Measurements from ENCODE around the gene TSPAN10.
"Not testable (repeated sequence)": the region's sequence is repeated elsewhere in the genome, so short reads cannot be mapped to it uniquely, and the experiment has no call there.

The TSPAN10 gene

GRCh38 chr17:81672504-81672903 is 35.5 kb downstream of the TSPAN10 start:
- Histone ChIP-seq H3K27me3 (no peaks in the 10 kb centered on the region), H3K4me2 (no peak overlapping the region), H4K20me1 (peaks cover 33% of the 10 kb centered on the region), H3K4me1 (peaks cover 85% of the 10 kb centered on the region), H3K27ac (peak overlapping the region; percentile 90; the same call in 1 of the 2 replicates), H3K36me3 (peaks cover 75% of the 10 kb centered on the region), H3K9me3 (no peaks in the 10 kb centered on the region), H3K4me3 (no peak overlapping the region), H3K9ac (peak overlapping the region; percentile 29; the same call in 1 of the 2 replicates)
- TF ChIP-seq Cebpa-rat (IDR thresholded peaks at IDR 0.05): no peak

GRCh38 chr17:81672954-81673353 is 36.0 kb downstream of the TSPAN10 start:
- Histone ChIP-seq H4K20me1 (peaks cover 33% of the 10 kb centered on the region), H3K36me3 (peaks cover 71% of the 10 kb centered on the region)

GRCh38 chr17:81673561-81674258 is 36.7 kb downstream of the TSPAN10 start:
- Histone ChIP-seq H4K20me1 (peaks cover 33% of the 10 kb centered on the region), H3K9ac (peak overlapping the region; percentile 81), H3K9me3 (no peaks in the 10 kb centered on the region), H3K36me3 (peaks cover 67% of the 10 kb centered on the region), H3K4me1 (peaks cover 83% of the 10 kb centered on the region), H3K27ac (peak overlapping the region; percentile 90), H3K4me3 (no peak overlapping the region), H3K4me2 (peak overlapping the region; percentile 98), H3K27me3 (no peaks in the 10 kb centered on the region)
- TF ChIP-seq Cebpa-rat (IDR thresholded peaks at IDR 0.05): no peak

More at GRCh38 chr17:81672954-81673353, 36.0 kb downstream of the TSPAN10 start:
- H3K4me3 ChIP-seq: no peak overlapping the region
- H3K27ac ChIP-seq: peak overlapping the region; percentile 90; the same call in 1 of the 2 replicates
- TF ChIP-seq Cebpa-rat (IDR thresholded peaks at IDR 0.05): no peak
- no peaks in the 10 kb centered on the region for H3K27me3 ChIP-seq
- no peaks in the 10 kb centered on the region for H3K9me3 ChIP-seq
- H3K4me1 ChIP-seq: peaks cover 85% of the 10 kb centered on the region
- peak overlapping the region; percentile 29; the same call in 1 of the 2 replicates for H3K9ac ChIP-seq
- no peak overlapping the region for H3K4me2 ChIP-seq

- not testable (repeated sequence) for H3K27me3 ChIP-seq, H3K9me3 ChIP-seq
- Histone ChIP-seq H3K4me1 (peaks cover 88% of the 10 kb centered on the region), H4K20me1 (peaks cover 23% of the 10 kb centered on the region; the same call in 1 of the 2 replicates), H3K36me3 (peaks cover 66% of the 10 kb centered on the region), H3K4me2 (peak overlapping the region; percentile 98), H3K4me3 (peak overlapping the region; percentile 50), H3K9ac (peak overlapping the region; percentile 81), H3K27ac (peak overlapping the region; percentile 91)
Observed at GRCh38 chr17:81675515-81676221, 38.7 kb downstream of the TSPAN10 start.

- H4K20me1 ChIP-seq: peaks cover 17% of the 10 kb centered on the region; the same call in 1 of the 2 replicates
- H3K27me3 ChIP-seq: no peaks in the 10 kb centered on the region
- no peak for TF ChIP-seq Cebpa-rat (IDR thresholded peaks at IDR 0.05)
- no peaks in the 10 kb centered on the region for H3K9me3 ChIP-seq
- H3K36me3 ChIP-seq: peaks cover 62% of the 10 kb centered on the region
- peak overlapping the region; percentile 59 for H3K9ac ChIP-seq
- H3K27ac ChIP-seq: peak overlapping the region; percentile 91
- H3K4me1 ChIP-seq: peaks cover 96% of the 10 kb centered on the region
- H3K4me2 ChIP-seq: peak overlapping the region; percentile 98
- H3K4me3 ChIP-seq: no peak overlapping the region
Observed at GRCh38 chr17:81676906-81677305, 39.9 kb downstream of the TSPAN10 start.

- H3K27ac ChIP-seq: peak overlapping the region; percentile 65
Observed at GRCh38 chr17:81680150-81680549, 43.2 kb downstream of the TSPAN10 start.

GRCh38 chr17:81681672-81682071 is 44.7 kb downstream of the TSPAN10 start:
- peak overlapping the region; percentile 95 for H3K27ac ChIP-seq
- peaks cover 75% of the 10 kb centered on the region for H3K4me1 ChIP-seq
- TF ChIP-seq Cebpa-rat (IDR thresholded peaks at IDR 0.05): no peak
- H3K9ac ChIP-seq: peak overlapping the region; percentile 99
- peaks cover 37% of the 10 kb centered on the region for H4K20me1 ChIP-seq
- H3K27me3 ChIP-seq: no peaks in the 10 kb centered on the region
- peak overlapping the region; percentile 93 for H3K4me2 ChIP-seq
- no peaks in the 10 kb centered on the region for H3K9me3 ChIP-seq
- peaks cover 47% of the 10 kb centered on the region for H3K36me3 ChIP-seq
- H3K4me3 ChIP-seq: peak overlapping the region; percentile 96

More at GRCh38 chr17:81680150-81680549, 43.2 kb downstream of the TSPAN10 start:
- Histone ChIP-seq H3K9ac (0 out of 2 replicates have a peak overlapping the region, but pooled peaks have one; percentile 19), H4K20me1 (peaks cover 22% of the 10 kb centered on the region), H3K36me3 (peaks cover 32% of the 10 kb centered on the region), H3K4me3 (no peak overlapping the region), H3K27me3 (no peaks in the 10 kb centered on the region), H3K4me2 (peak overlapping the region; percentile 93), H3K9me3 (no peaks in the 10 kb centered on the region), H3K4me1 (peaks cover 82% of the 10 kb centered on the region)
- no peak for TF ChIP-seq Cebpa-rat (IDR thresholded peaks at IDR 0.05)

- H4K20me1 ChIP-seq: peaks cover 48% of the 10 kb centered on the region
- H3K9me3 ChIP-seq: no peaks in the 10 kb centered on the region
- H3K36me3 ChIP-seq: peaks cover 57% of the 10 kb centered on the region
- peak overlapping the region; percentile 95 for H3K27ac ChIP-seq
- H3K4me3 ChIP-seq: peak overlapping the region; percentile 96
- peak overlapping the region; percentile 99 for H3K9ac ChIP-seq
- no peaks in the 10 kb centered on the region for H3K27me3 ChIP-seq
- no peak for TF ChIP-seq Cebpa-rat (IDR thresholded peaks at IDR 0.05)
- peaks cover 65% of the 10 kb centered on the region for H3K4me1 ChIP-seq
- H3K4me2 ChIP-seq: peak overlapping the region; percentile 93
Observed at GRCh38 chr17:81682565-81683207, 45.7 kb downstream of the TSPAN10 start.

- H3K4me1 ChIP-seq: peaks cover 60% of the 10 kb centered on the region
- H3K4me2 ChIP-seq: peak overlapping the region; percentile 93
- H3K4me3 ChIP-seq: peak overlapping the region; percentile 96
- no peak for TF ChIP-seq Cebpa-rat (IDR thresholded peaks at IDR 0.05)
- H3K9ac ChIP-seq: peak overlapping the region; percentile 99
- peak overlapping the region; percentile 95 for H3K27ac ChIP-seq
- H3K36me3 ChIP-seq: peaks cover 62% of the 10 kb centered on the region
- no peaks in the 10 kb centered on the region for H3K9me3 ChIP-seq
- H4K20me1 ChIP-seq: peaks cover 53% of the 10 kb centered on the region
- no peaks in the 10 kb centered on the region for H3K27me3 ChIP-seq
Observed at GRCh38 chr17:81683208-81683583, 46.2 kb downstream of the TSPAN10 start.
